GM21423 (cell line): Measurements from ENCODE around the gene SOX21.

Experiments
- ATAC-seq: cut with Tn5 transposase; IDR thresholded peaks from one replicate; pipeline ENCODE4 v1.9.1; 2021; ENCODE audit warnings: mild to moderate bottlenecking, moderate library complexity; ENCODE audit not compliant: unreplicated experiment

SOX21 gene

GRCh38 chr13:94679614-94680013 is 32.7 kb downstream of the SOX21 start:
- ATAC-seq, result no peak

- ATAC-seq, result no peak
Observed at GRCh38 chr13:94678845-94679244, 33.5 kb downstream of the SOX21 start.

- ATAC-seq, result no peak
Observed at GRCh38 chr13:94677799-94678198, 34.5 kb downstream of the SOX21 start.

- ATAC-seq, result peak; percentile 83
Observed at GRCh38 chr13:94674609-94675348, 37.6 kb downstream of the SOX21 start.

GRCh38 chr13:94673851-94674250 is 38.5 kb downstream of the SOX21 start:
- ATAC-seq, result no peak

- no peak for ATAC-seq
Observed at GRCh38 chr13:94672400-94672799, 39.9 kb downstream of the SOX21 start.

- no peak for ATAC-seq
Observed at GRCh38 chr13:94667190-94667589, 45.2 kb downstream of the SOX21 start.

- no peak for ATAC-seq
Observed at GRCh38 chr13:94666065-94666464, 46.3 kb downstream of the SOX21 start.

GRCh38 chr13:94664889-94665288 is 47.5 kb downstream of the SOX21 start:
- no peak for ATAC-seq

- no peak for ATAC-seq
Observed at GRCh38 chr13:94662274-94662945, 49.9 kb downstream of the SOX21 start.

- no peak for ATAC-seq
Observed at GRCh38 chr13:94661406-94661805, 50.9 kb downstream of the SOX21 start.

- no peak for ATAC-seq
Observed at GRCh38 chr13:94660695-94661326, 51.5 kb downstream of the SOX21 start.
